H9 (cell line): ENCODE measurements around the gene EPB41L2. TPM values are rescaled to one million over a fixed set of nuclear protein-coding genes. Genes with fewer than 3 reads are reported as not detected.

Source experiments
- DNase-seq: peaks from one replicate; pipeline ENCODE4 v3.0.0-alpha.2; 2017
- H2AFZ ChIP-seq: one replicate; pipeline ENCODE4 v1.6.1; 2013; ENCODE audit warnings: mild to moderate bottlenecking, low read length, control low read depth, moderate library complexity
- H2AK5ac ChIP-seq: 2 replicates; pipeline ENCODE4 v1.6.1; 2013; ENCODE audit warnings: low read length, control low read depth, mixed read lengths; ENCODE audit not compliant: insufficient read length
- H2BK120ac ChIP-seq: one replicate; pipeline ENCODE4 v1.6.1; 2013; ENCODE audit warnings: low read depth, mild to moderate bottlenecking, low read length, control low read depth, inconsistent platforms; ENCODE audit not compliant: poor library complexity, severe bottlenecking
- H2BK12ac ChIP-seq: 2 replicates; pipeline ENCODE4 v1.6.1; 2013; ENCODE audit warnings: low read length, control low read depth, mixed read lengths, low read depth; ENCODE audit not compliant: insufficient read length
- H2BK15ac ChIP-seq: 2 replicates; pipeline ENCODE4 v1.6.1; 2013; ENCODE audit warnings: low read depth, low read length, control low read depth
- H2BK20ac ChIP-seq: one replicate; pipeline ENCODE4 v1.6.1; 2013; ENCODE audit warnings: low read depth, mild to moderate bottlenecking, low read length, control low read depth, inconsistent platforms; ENCODE audit not compliant: poor library complexity, severe bottlenecking
- H2BK5ac ChIP-seq: 2 replicates; pipeline ENCODE4 v1.6.1; 2013; ENCODE audit warnings: low read length, control low read depth, mixed read lengths; ENCODE audit not compliant: insufficient read length
- H3K14ac ChIP-seq: 2 replicates; pipeline ENCODE4 v1.6.1; 2013; ENCODE audit warnings: low read length, control low read depth; ENCODE audit not compliant: insufficient read depth
- H3K18ac ChIP-seq: 2 replicates; pipeline ENCODE4 v1.6.1; 2013; ENCODE audit warnings: low read depth, mild to moderate bottlenecking, mixed read lengths, low read length, control low read depth; ENCODE audit not compliant: insufficient read length
- H3K23ac ChIP-seq: 2 replicates; pipeline ENCODE4 v1.6.1; 2013; ENCODE audit warnings: low read length, control low read depth, mixed read lengths, low read depth; ENCODE audit not compliant: insufficient read length
- H3K23me2 ChIP-seq: 2 replicates; pipeline ENCODE4 v1.6.1; 2013; ENCODE audit warnings: low read depth, mild to moderate bottlenecking, mixed read lengths, low read length, control low read depth; ENCODE audit not compliant: insufficient read length, poor library complexity, severe bottlenecking
- H3K27ac ChIP-seq: 2 replicates; pipeline ENCODE4 v1.5.1; 2013; ENCODE audit warnings: low read length, control low read depth, mixed read lengths, low read depth; ENCODE audit not compliant: insufficient read length
- H3K27me3 ChIP-seq: 2 replicates; pipeline ENCODE4 v1.6.1; 2013; ENCODE audit warnings: low read length, control low read depth, inconsistent platforms; ENCODE audit not compliant: insufficient read depth
- H3K4ac ChIP-seq: 2 replicates; pipeline ENCODE4 v1.6.1; 2013; ENCODE audit warnings: low read depth, mild to moderate bottlenecking, control low read depth, inconsistent platforms, low read length, moderate library complexity
- H3K4me1 ChIP-seq: 2 replicates; pipeline ENCODE4 v1.6.1; 2013; ENCODE audit warnings: low read length, control low read depth, inconsistent platforms; ENCODE audit not compliant: insufficient read depth
- H3K4me2 ChIP-seq: 2 replicates; pipeline ENCODE4 v1.6.1; 2013; ENCODE audit warnings: low read length, control low read depth, mixed read lengths; ENCODE audit not compliant: insufficient read length, insufficient read depth
- H3K56ac ChIP-seq: 2 replicates; pipeline ENCODE4 v1.6.1; 2013; ENCODE audit warnings: low read depth, mild to moderate bottlenecking, mixed read lengths, low read length, control low read depth; ENCODE audit not compliant: insufficient read length
- H3K79me1 ChIP-seq: 2 replicates; pipeline ENCODE4 v1.6.1; 2013; ENCODE audit warnings: low read depth, mild to moderate bottlenecking, moderate library complexity, low read length, control low read depth, inconsistent platforms; ENCODE audit not compliant: insufficient read depth, poor library complexity, severe bottlenecking
- H3K79me2 ChIP-seq: 2 replicates; pipeline ENCODE4 v1.6.1; 2013; ENCODE audit warnings: low read length, control low read depth, inconsistent platforms; ENCODE audit not compliant: insufficient read depth
- H3K9ac ChIP-seq: 2 replicates; pipeline ENCODE4 v1.6.1; 2013; ENCODE audit warnings: low read length, control low read depth, mixed read lengths; ENCODE audit not compliant: insufficient read length; ENCODE audit errors: extremely low read depth
- H3K9me3 ChIP-seq: one replicate; pipeline ENCODE4 v1.6.1; 2013; ENCODE audit warnings: low read depth, low read length, inconsistent platforms; ENCODE audit not compliant: control insufficient read depth
- H3T11ph ChIP-seq: one replicate; pipeline ENCODE4 v1.6.1; 2013; ENCODE audit warnings: mild to moderate bottlenecking, low read length, control low read depth, inconsistent platforms
- H4K20me1 ChIP-seq: one replicate; pipeline ENCODE4 v1.6.1; 2013; ENCODE audit not compliant: control insufficient read depth, insufficient read length, insufficient read depth
- H4K5ac ChIP-seq: 2 replicates; pipeline ENCODE4 v1.6.1; 2013; ENCODE audit warnings: low read depth, mild to moderate bottlenecking, mixed read lengths, low read length, control low read depth; ENCODE audit not compliant: insufficient read length
- H4K8ac ChIP-seq: replicated peaks from 2 replicates; pipeline ENCODE4 v1.6.1; 2013; ENCODE audit warnings: low read length, control low read depth, mixed read lengths, low read depth; ENCODE audit not compliant: insufficient read length
- H4K91ac ChIP-seq: 2 replicates; pipeline ENCODE4 v1.6.1; 2013; ENCODE audit warnings: low read depth, mild to moderate bottlenecking, moderate library complexity, mixed read lengths, low read length, control low read depth; ENCODE audit not compliant: insufficient read length
- H3K27ac Mint-ChIP-seq, 3 experiments: 2 replicates in 2 of 3; 3 replicates in 1 of 3; pipeline ENCODE4 v1.8.0; 2020 to 2021; ENCODE audit warnings: mixed read lengths in 3 of 3, mild to moderate bottlenecking in 1 of 3, moderate library complexity in 1 of 3
- H3K27me3 Mint-ChIP-seq: 2 replicates; pipeline ENCODE4 v1.8.0; 2021; ENCODE audit warnings: low read depth, mild to moderate bottlenecking, moderate library complexity, mixed read lengths
- H3K36me3 Mint-ChIP-seq, 3 experiments: 2 replicates in 2 of 3; 3 replicates in 1 of 3; pipeline ENCODE4 v1.8.0; 2020 to 2021; ENCODE audit warnings: low read depth in 3 of 3, mixed read lengths in 3 of 3; ENCODE audit not compliant: insufficient read depth in 1 of 3
- H3K4me1 Mint-ChIP-seq, 2 experiments: 2 replicates each; pipeline ENCODE4 v1.8.0; 2020; ENCODE audit warnings: mixed read lengths in 2 of 2
- H3K4me3 Mint-ChIP-seq, 2 experiments: 2 replicates in 1 of 2; 3 replicates in 1 of 2; pipeline ENCODE4 v1.8.0; 2020 to 2021; ENCODE audit warnings: mild to moderate bottlenecking in 2 of 2, mixed read lengths in 2 of 2, moderate library complexity in 1 of 2
- H3K9me3 Mint-ChIP-seq, 2 experiments: 2 replicates in 1 of 2; 3 replicates in 1 of 2; pipeline ENCODE4 v1.8.0; 2020; ENCODE audit warnings: mild to moderate bottlenecking in 2 of 2, mixed read lengths in 2 of 2, moderate library complexity in 1 of 2
- CTCF ChIP-seq: fragments of 200-600 bp; sonication (generic); conservative IDR thresholded peaks from 3 replicates; pipeline ENCODE4 v1.8.0; 2021; ENCODE audit warnings: antibody characterized with exemption, mild to moderate bottlenecking
- WGBS: extraction: QIAGEN DNeasy Blood & Tissue Kit; methylation state at CpG from one replicate; pipeline ENCODE4 v1.1.7; 2013; ENCODE audit warnings: missing lambda C conversion rate, low lambda C conversion rate, mixed read lengths; ENCODE audit not compliant: insufficient read length; ENCODE audit errors: extremely low coverage; 5-methylcytosine and 5-hydroxymethylcytosine counted together
- total RNA-seq: library from RNA; stranded (reverse); gene quantifications from 2 replicates; pipeline ENCODE4 v1.2.1, GENCODE V29; 2021

EPB41L2 gene
- total RNA-seq, 1 experiment from 2014 or later, result 90.2 TPM

GRCh38 chr6:131065112-131065823 lies 2.2 kb upstream of the EPB41L2 start:
- Histone ChIP-seq H3K23me2 (peaks cover 12% of the 10 kb centered on the region), H4K20me1 (no peaks in the 10 kb centered on the region), H3K4ac (no peak overlapping the region), H3K4me1 (no peaks in the 10 kb centered on the region), H2BK5ac (no peak overlapping the region), H3K56ac (no peak overlapping the region), H3K18ac (no peak overlapping the region), H2AK5ac (no peak overlapping the region), H3K23ac (no peak overlapping the region), H2BK120ac (no peak overlapping the region), H3T11ph (no peak overlapping the region), H3K9ac (no peak overlapping the region), H2BK15ac (no peak overlapping the region), H2BK12ac (no peak overlapping the region), H3K79me2 (no peaks in the 10 kb centered on the region), H3K27me3 (no peaks in the 10 kb centered on the region), H3K79me1 (no peaks in the 10 kb centered on the region), H3K14ac (no peak overlapping the region), H2BK20ac (no peak overlapping the region), H2AFZ (no peak overlapping the region), H3K9me3 (no peaks in the 10 kb centered on the region), H4K5ac (no peak overlapping the region), H4K8ac (no peak overlapping the region), H4K91ac (no peak overlapping the region), H3K4me2 (no peak overlapping the region), H3K27ac (no peak overlapping the region)
- H3K4me3 Mint-ChIP-seq, result no peak overlapping the region
- peaks cover 24 to 25% of the 10 kb centered on the region in 2 experiments for H3K4me1 Mint-ChIP-seq
- WGBS, result no CpG with 5 or more reads among the region's 4 CpGs
- no peaks in the 10 kb centered on the region for H3K36me3 Mint-ChIP-seq
- no peak overlapping the region for H3K27ac Mint-ChIP-seq
- DNase-seq, result no peak
- no peak for TF ChIP-seq CTCF
- peaks cover 21% of the 10 kb centered on the region for H3K27me3 Mint-ChIP-seq
- H3K9me3 Mint-ChIP-seq, result no peaks in the 10 kb centered on the region; a peak in 1 of 5 replicates
